HepG2 (cell line): ENCODE data around the gene AJUBA. TPM values are rescaled to one million over a fixed set of nuclear protein-coding genes. Genes with fewer than 3 reads are reported as not detected.

ENCODE experiments used
- FOXA1 ChIP-seq, 2 experiments: fragments of 450-650 bp in 1 of 2; sonication (generic) in 1 of 2; formaldehyde crosslinking in 1 of 2; IDR thresholded peaks; 2 replicates each; pipeline versions ENCODE4 v1.4.0 to v1.6.1; 2016 to 2020; ENCODE audit warnings: missing genetic modification reagents in 1 of 2
- HHEX ChIP-seq: IDR thresholded peaks from 2 replicates; pipeline ENCODE4 v1.6.1; 2016; ENCODE audit warnings: control low read depth
- NCOR1 ChIP-seq: fragments of 200-600 bp; sonication (generic); IDR thresholded peaks from 2 replicates; pipeline ENCODE4 v1.7.0; 2017; ENCODE audit warnings: antibody characterized with exemption, low read length, borderline replicate concordance
- NR2F6 ChIP-seq, 2 experiments: IDR thresholded peaks; 2 replicates each; pipeline ENCODE4 v1.6.1; 2016; ENCODE audit warnings: antibody characterized with exemption in 1 of 2, mild to moderate bottlenecking in 1 of 2
- PAF1 ChIP-seq: IDR thresholded peaks from 2 replicates; pipeline ENCODE4 v1.6.1; 2016; ENCODE audit warnings: missing genetic modification reagents, missing compliant biosample characterization
- SIX1 ChIP-seq: sonication (generic); formaldehyde crosslinking; IDR thresholded peaks from 2 replicates; pipeline ENCODE4 v1.4.0; 2020; ENCODE audit warnings: missing genetic modification reagents, borderline replicate concordance
- SRSF4 ChIP-seq: fragments of 200-400 bp; formaldehyde crosslinking; IDR thresholded peaks from one replicate; pipeline ENCODE4 v1.6.1; 2018; ENCODE audit warnings: mild to moderate bottlenecking, low read depth, low read length, moderate library complexity; ENCODE audit not compliant: poor library complexity, severe bottlenecking
- ZBTB3 ChIP-seq: sonication (generic); formaldehyde crosslinking; IDR thresholded peaks from 2 replicates; pipeline ENCODE4 v1.4.0; 2020; ENCODE audit warnings: low read depth, mild to moderate bottlenecking, moderate library complexity, missing genetic modification reagents, borderline replicate concordance
- ZBTB42 ChIP-seq: sonication (generic); formaldehyde crosslinking; IDR thresholded peaks from 2 replicates; pipeline ENCODE4 v1.5.0; 2020; ENCODE audit warnings: mild to moderate bottlenecking, missing genetic modification reagents
- ZNF124 ChIP-seq: sonication (generic); formaldehyde crosslinking; IDR thresholded peaks from 2 replicates; pipeline ENCODE4 v1.4.0; 2020; ENCODE audit warnings: missing genetic modification reagents
- ZNF180 ChIP-seq: sonication (generic); formaldehyde crosslinking; IDR thresholded peaks from 2 replicates; pipeline ENCODE4 v1.4.0; 2020; ENCODE audit warnings: low read depth, missing genetic modification reagents, borderline replicate concordance
- ZNF383 ChIP-seq: sonication (generic); formaldehyde crosslinking; IDR thresholded peaks from 2 replicates; pipeline ENCODE4 v1.4.0; 2020; ENCODE audit warnings: missing genetic modification reagents, mild to moderate bottlenecking, borderline replicate concordance
- ZNF451 ChIP-seq: sonication (generic); formaldehyde crosslinking; IDR thresholded peaks from 2 replicates; pipeline ENCODE4 v1.5.0; 2020; ENCODE audit warnings: mild to moderate bottlenecking, missing genetic modification reagents
- ZNF501 ChIP-seq: sonication (generic); formaldehyde crosslinking; IDR thresholded peaks from 2 replicates; pipeline ENCODE4 v1.5.1; 2020; ENCODE audit warnings: mild to moderate bottlenecking, moderate library complexity, missing genetic modification reagents
- ZNF777 ChIP-seq: sonication (generic); formaldehyde crosslinking; IDR thresholded peaks from 2 replicates; pipeline ENCODE4 v1.4.0; 2020; ENCODE audit warnings: missing genetic modification reagents
- polyA plus RNA-seq, 8 experiments: library from polyadenylated mRNA; depleted of rRNA in 3 of 8; stranded (reverse) in 7 of 8; unstranded in 1 of 8; fragments of >200 nt; fragmentation: Illumina TruSeq in 4 of 8; extraction: Trizol in 4 of 8; gene quantifications; 2 replicates each; pipeline versions ENCODE4 v1.2.1 to v1.2.3, GENCODE V29; 2011 to 2016; ENCODE audit warnings: low read depth in 4 of 8, missing spikeins in 1 of 8, mixed read lengths in 1 of 8; ENCODE audit not compliant: insufficient read depth in 1 of 8
- total RNA-seq, 5 experiments: library from RNA; depleted of rRNA; stranded (reverse); fragments of >200 nt; fragmentation: Illumina TruSeq; extraction: Trizol; gene quantifications; 2 replicates each; pipeline ENCODE4 v1.2.3, GENCODE V29; 2016; ENCODE audit warnings: low read depth in 1 of 5
- TF ChIP-seq, protein P1 (sequence below): sonication (generic); formaldehyde crosslinking; IDR thresholded peaks from 2 replicates; pipeline ENCODE4 v1.8.0; 2022; ENCODE audit warnings: missing genetic modification reagents, mild to moderate bottlenecking, moderate library complexity, borderline replicate concordance
- TF ChIP-seq, protein P2 (sequence below): sonication (generic); formaldehyde crosslinking; IDR thresholded peaks from 2 replicates; pipeline ENCODE4 v1.8.0; 2023; ENCODE audit warnings: mild to moderate bottlenecking, missing genetic modification reagents
- TF ChIP-seq, protein P3 (sequence below): sonication (generic); formaldehyde crosslinking; conservative IDR thresholded peaks from 2 replicates; pipeline ENCODE4 v1.4.0; 2020; ENCODE audit warnings: missing genetic modification reagents
- TF ChIP-seq, protein P4 (sequence below): conservative IDR thresholded peaks from 2 replicates; pipeline ENCODE4 v1.6.1; 2018; ENCODE audit warnings: missing genetic modification reagents
- TF ChIP-seq, protein P5 (sequence below): sonication (generic); formaldehyde crosslinking; IDR thresholded peaks from 2 replicates; pipeline ENCODE4 v1.4.0; 2020; ENCODE audit warnings: mild to moderate bottlenecking, missing genetic modification reagents

Gene AJUBA
- total and polyA plus RNA-seq, 2 of the 13 experiments (the other 11 are each of a cell fraction or from before 2014, with no cell fraction given) = 157 to 241 TPM

DNA sequence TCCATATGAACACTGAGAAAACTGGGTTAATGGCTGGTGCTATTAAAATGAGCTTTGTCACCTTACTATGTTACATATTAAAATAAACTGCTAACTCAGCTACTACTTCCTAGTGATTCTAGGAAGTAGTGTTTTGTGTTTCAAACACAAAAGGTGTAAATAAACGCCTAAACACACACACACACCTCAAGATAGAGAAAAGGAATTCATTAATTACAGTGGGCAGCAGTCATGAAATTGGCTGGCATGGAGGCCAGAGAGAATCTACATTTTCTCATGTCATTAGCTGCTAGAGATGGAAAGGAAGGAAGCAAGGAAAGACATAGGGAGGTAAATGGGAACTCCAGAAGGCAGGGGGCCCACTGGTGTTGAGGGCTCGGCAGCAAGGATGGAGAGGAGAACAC lies 52.4 kb downstream of the AJUBA start (continued):
- 0 out of 2 replicates have a peak, but pooled peaks have one; percentile 6 for TF ChIP-seq ZBTB3 (CRISPR knock-in tag)
- TF ChIP-seq, protein P1, sequence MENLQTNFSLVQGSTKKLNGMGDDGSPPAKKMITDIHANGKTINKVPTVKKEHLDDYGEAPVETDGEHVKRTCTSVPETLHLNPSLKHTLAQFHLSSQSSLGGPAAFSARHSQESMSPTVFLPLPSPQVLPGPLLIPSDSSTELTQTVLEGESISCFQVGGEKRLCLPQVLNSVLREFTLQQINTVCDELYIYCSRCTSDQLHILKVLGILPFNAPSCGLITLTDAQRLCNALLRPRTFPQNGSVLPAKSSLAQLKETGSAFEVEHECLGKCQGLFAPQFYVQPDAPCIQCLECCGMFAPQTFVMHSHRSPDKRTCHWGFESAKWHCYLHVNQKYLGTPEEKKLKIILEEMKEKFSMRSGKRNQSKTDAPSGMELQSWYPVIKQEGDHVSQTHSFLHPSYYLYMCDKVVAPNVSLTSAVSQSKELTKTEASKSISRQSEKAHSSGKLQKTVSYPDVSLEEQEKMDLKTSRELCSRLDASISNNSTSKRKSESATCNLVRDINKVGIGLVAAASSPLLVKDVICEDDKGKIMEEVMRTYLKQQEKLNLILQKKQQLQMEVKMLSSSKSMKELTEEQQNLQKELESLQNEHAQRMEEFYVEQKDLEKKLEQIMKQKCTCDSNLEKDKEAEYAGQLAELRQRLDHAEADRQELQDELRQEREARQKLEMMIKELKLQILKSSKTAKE (CRISPR knock-in tag) = peak; percentile 18; the same call in 1 of the 2 replicates
- TF ChIP-seq ZBTB42 (CRISPR knock-in tag) = 0 out of 2 replicates have a peak, but pooled peaks have one; percentile 62
- TF ChIP-seq, protein P2, sequence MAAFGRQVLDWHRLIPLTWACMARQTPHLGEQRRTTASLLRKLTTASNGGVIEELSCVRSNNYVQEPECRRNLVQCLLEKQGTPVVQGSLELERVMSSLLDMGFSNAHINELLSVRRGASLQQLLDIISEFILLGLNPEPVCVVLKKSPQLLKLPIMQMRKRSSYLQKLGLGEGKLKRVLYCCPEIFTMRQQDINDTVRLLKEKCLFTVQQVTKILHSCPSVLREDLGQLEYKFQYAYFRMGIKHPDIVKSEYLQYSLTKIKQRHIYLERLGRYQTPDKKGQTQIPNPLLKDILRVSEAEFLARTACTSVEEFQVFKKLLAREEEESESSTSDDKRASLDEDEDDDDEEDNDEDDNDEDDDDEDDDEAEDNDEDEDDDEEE (CRISPR knock-in tag) = no peak
- TF ChIP-seq, protein P3, sequence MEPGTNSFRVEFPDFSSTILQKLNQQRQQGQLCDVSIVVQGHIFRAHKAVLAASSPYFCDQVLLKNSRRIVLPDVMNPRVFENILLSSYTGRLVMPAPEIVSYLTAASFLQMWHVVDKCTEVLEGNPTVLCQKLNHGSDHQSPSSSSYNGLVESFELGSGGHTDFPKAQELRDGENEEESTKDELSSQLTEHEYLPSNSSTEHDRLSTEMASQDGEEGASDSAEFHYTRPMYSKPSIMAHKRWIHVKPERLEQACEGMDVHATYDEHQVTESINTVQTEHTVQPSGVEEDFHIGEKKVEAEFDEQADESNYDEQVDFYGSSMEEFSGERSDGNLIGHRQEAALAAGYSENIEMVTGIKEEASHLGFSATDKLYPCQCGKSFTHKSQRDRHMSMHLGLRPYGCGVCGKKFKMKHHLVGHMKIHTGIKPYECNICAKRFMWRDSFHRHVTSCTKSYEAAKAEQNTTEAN (CRISPR knock-in tag) = no peak
- no peak for TF ChIP-seq FOXA1 (IDR thresholded peaks at IDR 0.05)
- no peak for TF ChIP-seq FOXA1 (CRISPR knock-in tag; IDR thresholded peaks at IDR 0.05)
- TF ChIP-seq NR2F6 (IDR thresholded peaks at IDR 0.05) = no peak
- no peak for TF ChIP-seq NR2F6 (CRISPR knock-in tag; IDR thresholded peaks at IDR 0.05)
- no peak for TF ChIP-seq ZNF383
- 0 out of 2 replicates have a peak, but pooled peaks have one; percentile 7 for TF ChIP-seq NCOR1
- TF ChIP-seq, protein P4, sequence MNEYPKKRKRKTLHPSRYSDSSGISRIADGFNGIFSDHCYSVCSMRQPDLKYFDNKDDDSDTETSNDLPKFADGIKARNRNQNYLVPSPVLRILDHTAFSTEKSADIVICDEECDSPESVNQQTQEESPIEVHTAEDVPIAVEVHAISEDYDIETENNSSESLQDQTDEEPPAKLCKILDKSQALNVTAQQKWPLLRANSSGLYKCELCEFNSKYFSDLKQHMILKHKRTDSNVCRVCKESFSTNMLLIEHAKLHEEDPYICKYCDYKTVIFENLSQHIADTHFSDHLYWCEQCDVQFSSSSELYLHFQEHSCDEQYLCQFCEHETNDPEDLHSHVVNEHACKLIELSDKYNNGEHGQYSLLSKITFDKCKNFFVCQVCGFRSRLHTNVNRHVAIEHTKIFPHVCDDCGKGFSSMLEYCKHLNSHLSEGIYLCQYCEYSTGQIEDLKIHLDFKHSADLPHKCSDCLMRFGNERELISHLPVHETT = no peak
- TF ChIP-seq PAF1 (CRISPR knock-in tag) = no peak
- TF ChIP-seq ZNF451 (CRISPR knock-in tag) = no peak
- TF ChIP-seq SRSF4 = no peak
- no peak for TF ChIP-seq ZNF180 (CRISPR knock-in tag)
- peak; percentile 19; the same call in 1 of the 2 replicates for TF ChIP-seq SIX1 (CRISPR knock-in tag)
- peak; percentile 93 for TF ChIP-seq ZNF501 (CRISPR knock-in tag)
- TF ChIP-seq, protein P5, sequence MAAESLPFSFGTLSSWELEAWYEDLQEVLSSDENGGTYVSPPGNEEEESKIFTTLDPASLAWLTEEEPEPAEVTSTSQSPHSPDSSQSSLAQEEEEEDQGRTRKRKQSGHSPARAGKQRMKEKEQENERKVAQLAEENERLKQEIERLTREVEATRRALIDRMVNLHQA = no peak
- peak; percentile 11; the same call in 1 of the 2 replicates for TF ChIP-seq ZNF777 (CRISPR knock-in tag)
- TF ChIP-seq ZNF124 (CRISPR knock-in tag) = no peak
- peak; percentile 39; the same call in 1 of the 2 replicates for TF ChIP-seq HHEX
